NCI-H345 (cell line): ENCODE results near the gene TTC28.

Source experiments
- DNase-seq: peaks from one replicate; lab custom pipeline; 2025; lab: John Stamatoyannopoulos, UW

TTC28 gene

GRCh38 chr22:28357193-28357592 is 322.4 kb downstream of the TTC28 start:
- no peak for DNase-seq

DNA sequence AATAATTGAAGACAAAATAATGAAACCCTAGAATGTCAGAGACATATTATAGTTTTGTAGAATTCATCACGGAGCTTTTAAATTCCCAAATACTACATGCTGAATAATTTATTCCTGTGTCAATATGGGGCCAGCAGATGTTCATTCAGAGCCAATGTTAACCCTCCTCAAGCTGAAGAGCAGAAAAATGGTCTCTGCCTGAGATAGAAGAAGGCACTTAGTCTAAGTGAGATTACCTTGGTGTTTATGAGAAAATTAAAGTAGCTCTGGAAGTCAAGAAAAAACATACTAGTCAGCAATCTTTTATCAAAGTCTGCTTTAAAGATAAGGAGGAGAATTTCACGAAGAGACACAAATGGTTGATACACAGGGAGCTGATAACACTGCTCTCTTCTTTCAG is 328.2 kb downstream of the TTC28 start:
- DNase-seq, result no peak

GRCh38 chr22:28348613-28349609 is 330.7 kb downstream of the TTC28 start:
- no peak for DNase-seq

GRCh38 chr22:28346308-28346707 is 333.3 kb downstream of the TTC28 start:
- DNase-seq, result no peak

- no peak for DNase-seq
These were observed 334.5 kb downstream of the TTC28 start for GRCh38 chr22:28344918-28345703.

DNA sequence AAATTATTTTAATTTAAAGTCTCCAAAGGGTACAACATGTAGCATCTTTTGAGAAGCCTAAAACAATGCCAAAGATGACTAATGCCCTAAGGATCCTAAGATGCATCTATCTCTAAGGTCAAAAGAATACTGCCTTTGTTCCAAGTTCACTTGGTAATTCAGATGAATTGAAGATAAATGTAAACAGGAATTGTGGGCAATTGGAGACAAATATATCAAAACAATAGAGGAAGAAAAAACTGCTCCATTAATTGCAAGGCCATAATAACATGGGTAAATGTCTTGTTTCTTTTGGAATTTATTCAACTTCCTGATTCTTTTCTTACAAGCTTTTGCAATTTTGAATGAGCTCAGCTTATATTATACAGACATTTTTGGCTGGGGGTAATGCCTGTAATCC is 338.6 kb downstream of the TTC28 start:
- no peak for DNase-seq

DNA sequence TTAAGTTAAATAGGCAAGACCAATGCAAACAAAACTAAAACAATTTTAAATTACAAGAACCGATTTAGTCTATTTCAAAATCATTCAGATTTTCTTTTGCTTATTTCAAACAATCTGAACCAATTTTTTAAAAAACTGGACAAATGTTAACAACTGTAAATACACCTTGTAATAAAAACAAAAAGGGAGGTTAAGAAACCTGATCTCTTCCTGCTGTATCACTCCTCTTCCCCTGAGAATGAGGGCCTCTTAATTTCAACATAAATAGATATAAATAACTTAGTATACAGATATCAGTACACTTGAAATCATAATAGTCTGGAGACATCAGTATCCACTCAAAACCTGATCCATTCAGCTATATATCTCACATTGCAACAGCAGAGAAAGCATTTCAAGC is 346.6 kb downstream of the TTC28 start:
- DNase-seq, result peak; percentile 10

- no peak for DNase-seq
These were observed 347.2 kb downstream of the TTC28 start for GRCh38 chr22:28332410-28332809.

GRCh38 chr22:28331695-28332094 is 347.9 kb downstream of the TTC28 start:
- no peak for DNase-seq

DNA sequence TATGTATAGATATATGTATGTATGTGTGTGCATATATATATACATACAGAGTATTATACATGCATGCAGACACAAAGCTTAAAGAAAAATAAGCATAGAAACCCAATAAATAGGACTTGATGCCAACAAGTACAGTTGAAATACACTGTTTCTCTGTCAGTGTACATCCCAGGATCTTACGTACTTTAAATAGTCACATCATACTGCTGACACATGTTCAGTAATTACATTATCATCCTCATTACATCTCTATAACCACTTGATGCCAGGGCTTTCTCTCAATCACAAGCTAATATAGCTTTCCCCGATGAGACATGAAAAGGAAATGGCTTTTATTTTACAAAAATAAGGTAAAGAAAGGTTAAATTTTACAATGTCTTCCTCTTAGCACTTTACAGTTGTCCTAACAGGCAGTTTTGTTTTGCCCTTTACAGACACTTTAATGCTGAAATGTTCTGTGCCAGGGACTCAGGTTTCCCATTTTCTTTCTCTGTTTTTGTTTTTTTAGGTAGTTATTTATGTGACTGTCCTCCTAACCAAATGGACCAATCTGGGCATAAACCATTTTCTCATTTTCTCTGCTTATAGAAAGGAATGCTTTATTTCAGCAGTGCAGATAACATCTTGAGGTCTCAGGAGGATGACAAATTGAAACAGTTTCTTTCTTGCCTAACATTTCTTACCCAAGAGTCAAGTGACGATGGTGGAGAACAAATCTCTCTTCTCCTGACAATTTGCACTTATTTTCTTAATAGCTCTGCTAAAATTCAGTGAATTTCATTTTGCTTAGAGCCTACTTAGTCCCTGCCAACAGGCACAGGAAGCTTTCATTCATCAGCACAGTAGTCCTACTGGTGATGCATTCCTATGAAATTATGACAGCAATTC is 350.2 kb downstream of the TTC28 start:
- no peak for DNase-seq

GRCh38 chr22:28328756-28329155 is 350.9 kb downstream of the TTC28 start:
- DNase-seq, result no peak

DNA sequence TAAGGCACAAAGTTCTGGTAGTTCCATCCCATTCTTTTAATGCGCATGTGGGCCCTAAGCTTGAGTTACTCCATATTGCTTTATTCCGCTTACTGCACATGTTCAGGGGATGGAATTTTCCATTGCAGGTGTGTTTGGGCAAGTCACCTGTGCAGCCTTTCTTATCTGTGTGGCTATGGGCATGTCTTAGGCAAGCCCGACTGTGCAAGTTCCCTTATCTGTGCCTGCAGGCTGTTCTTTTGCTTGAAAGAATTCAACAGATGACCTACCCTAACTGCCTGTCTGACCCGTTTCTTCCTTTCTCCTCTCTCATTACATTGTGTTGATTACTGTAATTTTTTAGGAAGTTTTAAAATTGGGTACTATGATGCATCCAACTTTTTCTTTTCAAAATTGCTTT is 363.6 kb downstream of the TTC28 start:
- no peak for DNase-seq

DNA sequence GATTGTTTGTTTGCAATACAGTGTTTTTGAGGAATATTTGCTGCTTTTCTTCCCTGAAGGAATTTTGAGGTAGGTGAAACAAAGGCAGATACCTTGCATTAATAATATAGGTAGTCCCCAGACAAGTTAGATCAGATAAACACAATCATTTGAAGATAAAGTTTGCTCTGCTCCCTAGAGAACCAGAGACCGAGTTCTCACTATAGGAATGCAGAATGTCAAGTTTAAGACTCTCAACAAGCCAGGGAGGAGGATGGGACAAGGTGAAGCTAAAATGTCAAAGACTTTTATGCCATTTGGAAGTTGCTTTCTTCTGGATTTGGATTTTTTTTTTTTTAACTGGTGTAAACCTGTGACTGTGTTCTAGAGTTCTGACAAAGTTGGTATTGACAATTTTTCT is 364.7 kb downstream of the TTC28 start:
- DNase-seq, result no peak

- DNase-seq, result no peak
These were observed 369.3 kb downstream of the TTC28 start for GRCh38 chr22:28310299-28310698.

GRCh38 chr22:28299753-28300152 is 379.9 kb downstream of the TTC28 start:
- no peak for DNase-seq

- peak; percentile 40 for DNase-seq
These were observed 380.3 kb downstream of the TTC28 start for GRCh38 chr22:28299309-28299708.

- DNase-seq, result no peak
These were observed 382.1 kb downstream of the TTC28 start for GRCh38 chr22:28297504-28297903.

DNA sequence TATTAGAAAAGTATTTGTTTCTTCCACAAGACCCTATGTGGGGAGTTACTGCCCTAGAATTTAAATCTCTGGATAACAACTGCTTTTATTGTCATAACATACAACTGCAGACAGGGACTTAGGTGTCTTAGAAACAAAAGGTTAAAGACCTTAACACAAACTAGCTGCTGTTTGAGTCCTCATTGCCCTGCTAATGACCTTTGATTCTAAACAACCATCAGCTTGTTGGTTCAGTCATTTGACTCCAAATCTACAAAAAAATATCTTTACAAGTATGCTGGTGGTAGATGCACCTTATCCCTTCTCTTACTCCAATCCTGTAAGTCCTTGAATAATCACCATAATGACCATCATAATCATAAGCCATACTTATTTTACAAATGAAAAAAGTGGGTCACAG is 383.2 kb downstream of the TTC28 start:
- DNase-seq, result no peak

DNA sequence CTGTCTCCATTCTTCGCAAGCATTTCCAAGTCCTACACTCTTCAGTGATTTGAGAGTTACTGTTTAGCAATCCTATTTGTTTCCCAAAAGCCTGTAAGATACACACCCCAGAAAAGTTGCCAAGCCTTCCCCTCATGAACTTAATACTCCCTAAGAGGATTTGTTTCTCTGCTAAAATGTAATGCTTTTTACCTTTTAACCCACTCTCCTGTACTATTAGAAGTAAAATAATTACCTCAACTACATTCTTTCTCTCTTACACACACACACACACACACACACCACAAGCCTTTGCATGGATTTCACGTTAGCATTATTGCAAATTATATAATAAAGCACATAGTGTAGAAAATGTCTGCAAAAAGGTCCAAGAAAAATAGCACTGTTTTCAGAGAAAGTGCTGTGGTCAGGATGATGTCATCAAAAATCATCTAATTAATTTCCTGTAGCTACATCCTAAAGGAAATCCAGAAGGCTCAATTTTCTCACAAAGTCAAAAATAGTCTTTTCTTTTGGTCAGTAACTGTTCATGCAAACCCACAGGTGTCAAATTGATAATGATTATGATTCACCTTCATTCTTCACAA is 396.5 kb downstream of the TTC28 start:
- no peak for DNase-seq

GRCh38 chr22:28282405-28283067 is 397.1 kb downstream of the TTC28 start:
- DNase-seq, result no peak

DNA sequence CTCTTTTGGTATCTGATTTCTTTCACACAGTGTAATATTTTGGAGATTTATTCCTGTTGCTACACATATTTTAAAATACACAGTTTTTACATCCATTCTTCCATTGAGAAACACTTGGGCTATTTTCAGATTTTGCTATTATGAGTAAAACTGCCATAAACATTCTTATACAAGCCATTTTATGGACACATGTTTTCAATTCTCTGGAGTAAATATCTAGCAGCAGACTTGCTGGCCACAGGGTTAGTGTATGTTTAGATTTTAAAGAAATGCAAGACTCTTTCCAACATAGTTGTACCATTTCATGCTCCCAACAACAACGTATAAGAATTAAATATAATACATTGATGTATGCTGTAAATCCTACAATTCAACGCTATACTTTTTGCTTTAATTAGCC is 399.8 kb downstream of the TTC28 start:
- DNase-seq, result no peak
